Sciatic nerve (tissue), 2 donors: ENCODE data around the gene HMCN1. TPM values are rescaled to one million over a fixed set of nuclear protein-coding genes. Genes with fewer than 3 reads are reported as not detected.
"Not testable (repeated sequence)": the region's sequence is repeated elsewhere in the genome, so short reads cannot be mapped to it uniquely, and the experiment has no call there.

Experiments
- ATAC-seq: fragments of 200-7000 bp; cut with Tn5 transposase; one replicate; pipeline ENCODE4 v1.9.1; 2020; ENCODE audit warnings: mild to moderate bottlenecking, moderate library complexity
- DNase-seq: peaks from one replicate; pipeline ENCODE4 v3.0.0-alpha.2; 2020; ENCODE audit warnings: low spot score
- intact Hi-C: fragments of 100-400 bp; cut with DNase I; formaldehyde crosslinking; loops from one replicate; pipeline ENCODE4 v1.14.2; 2022
- total RNA-seq: library from RNA; stranded (reverse); fragmentation: NEBNext Ultra II Directional; extraction: Animal tissue kit (Norgen Biotek cat#: 25700); gene quantifications from one replicate; pipeline ENCODE4 v1.2.1, GENCODE V29; 2021
- donor health status: DM: no; HTN: no; CAD: no.
- donor health status: DM: no; HTN: no; CAD: no.

Gene HMCN1
- total RNA-seq, 1 donor from 2014 or later: 6.9 TPM

GRCh38 chr1:185880330-185880729 is 146.1 kb downstream of the HMCN1 start:
- ATAC-seq (no peak), DNase-seq (no peak)
- intact Hi-C loops: no loop called here

GRCh38 chr1:185880779-185881333 is 146.7 kb downstream of the HMCN1 start:
- intact Hi-C loops: no loop called here
- no peak for DNase-seq
- no peak for ATAC-seq

- no peak for DNase-seq
- ATAC-seq: no peak
- intact Hi-C loops: no loop called here
Measured at GRCh38 chr1:185886046-185886445, 151.9 kb downstream of the HMCN1 start.

DNA sequence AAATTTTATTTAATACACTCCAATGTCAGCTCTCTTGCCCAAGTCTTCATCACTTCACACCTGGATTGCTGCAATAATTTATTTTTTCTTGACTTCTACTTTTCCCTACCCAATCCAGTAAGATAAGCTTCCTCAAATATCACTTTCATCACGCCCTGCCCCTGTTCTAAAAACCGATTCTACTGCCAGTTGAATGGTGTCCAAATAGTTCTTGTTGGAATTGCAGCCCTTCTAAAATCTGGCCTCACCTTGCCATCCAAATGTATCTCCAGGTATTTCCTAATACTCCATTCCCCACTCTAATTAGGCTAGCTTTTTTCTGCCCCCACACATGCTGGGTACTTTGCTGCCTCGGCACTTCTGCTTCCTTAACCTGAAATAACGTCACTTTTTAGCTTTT is 152.5 kb downstream of the HMCN1 start:
- ATAC-seq (no peak), DNase-seq (no peak)
- intact Hi-C loops: no loop called here

DNA sequence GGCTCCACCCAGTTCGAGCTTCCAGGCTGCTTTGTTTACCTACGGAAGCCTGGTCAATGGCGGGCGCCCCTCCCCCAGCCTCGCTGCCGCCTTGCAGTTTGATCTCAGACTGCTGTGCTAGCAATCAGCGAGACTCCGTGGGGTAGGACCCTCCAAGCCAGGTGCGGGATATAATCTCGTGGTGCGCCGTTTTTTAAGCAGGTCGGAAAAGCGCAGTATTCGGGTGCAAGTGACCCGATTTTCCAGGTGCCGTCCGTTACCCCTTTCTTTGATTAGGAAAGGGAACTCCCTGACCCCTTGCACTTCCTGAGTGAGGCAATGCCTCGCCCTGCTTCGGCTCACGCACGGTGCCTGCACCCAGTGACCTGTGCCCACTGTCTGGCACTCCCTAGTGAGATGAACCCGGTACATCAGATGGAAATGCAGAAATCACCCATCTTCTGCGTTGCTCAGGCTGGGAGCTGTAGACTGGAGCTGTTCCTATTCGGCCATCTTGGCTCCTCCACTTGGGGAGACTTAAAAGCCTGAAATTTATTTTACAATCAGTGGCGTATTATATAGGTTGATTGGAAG is 158.7 kb downstream of the HMCN1 start:
- DNase-seq, intact Hi-C loops, ATAC-seq: not testable (repeated sequence)

- ATAC-seq (no peak), DNase-seq (no peak)
- intact Hi-C loops: no loop called here
Measured at GRCh38 chr1:185894791-185895190, 160.6 kb downstream of the HMCN1 start.

- ATAC-seq (peak; percentile 30), DNase-seq (no peak)
- intact Hi-C loops: no loop called here
Measured at GRCh38 chr1:185895208-185895900, 161.2 kb downstream of the HMCN1 start.

GRCh38 chr1:185896863-185897262 is 162.7 kb downstream of the HMCN1 start:
- ATAC-seq: no peak
- DNase-seq: no peak
- intact Hi-C loops: no loop called here

DNA sequence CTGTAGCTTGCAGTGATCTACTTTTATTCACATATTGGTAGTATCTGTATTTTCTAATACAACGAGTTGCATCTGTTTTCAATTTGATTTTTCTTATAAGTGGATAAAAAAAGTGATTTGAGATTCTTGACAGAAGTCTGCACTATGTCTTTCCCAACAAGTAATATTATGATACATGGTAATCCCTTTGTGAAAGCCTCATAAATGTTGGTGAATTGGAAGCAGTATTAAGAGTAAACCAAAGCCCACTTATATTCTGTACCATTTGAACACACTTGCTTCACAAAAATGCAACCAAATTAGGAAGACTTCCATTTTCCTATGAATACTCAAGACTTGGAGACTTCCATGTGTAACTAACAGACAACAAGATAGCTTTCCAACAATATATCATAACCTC is 172.0 kb downstream of the HMCN1 start:
- no peak for ATAC-seq
- no peak for DNase-seq
- intact Hi-C loops: no loop called here

GRCh38 chr1:185907246-185907645 is 173.1 kb downstream of the HMCN1 start:
- ATAC-seq (no peak), DNase-seq (no peak)
- intact Hi-C loops: no loop called here

GRCh38 chr1:185911978-185912377 is 177.8 kb downstream of the HMCN1 start:
- intact Hi-C loops: no loop called here
- no peak for DNase-seq
- no peak for ATAC-seq

GRCh38 chr1:185912504-185912903 is 178.3 kb downstream of the HMCN1 start:
- intact Hi-C loops: no loop called here
- ATAC-seq (no peak), DNase-seq (no peak)

- DNase-seq (no peak), ATAC-seq (no peak)
- intact Hi-C loops: no loop called here
Measured at GRCh38 chr1:185914089-185914488, 179.9 kb downstream of the HMCN1 start.

DNA sequence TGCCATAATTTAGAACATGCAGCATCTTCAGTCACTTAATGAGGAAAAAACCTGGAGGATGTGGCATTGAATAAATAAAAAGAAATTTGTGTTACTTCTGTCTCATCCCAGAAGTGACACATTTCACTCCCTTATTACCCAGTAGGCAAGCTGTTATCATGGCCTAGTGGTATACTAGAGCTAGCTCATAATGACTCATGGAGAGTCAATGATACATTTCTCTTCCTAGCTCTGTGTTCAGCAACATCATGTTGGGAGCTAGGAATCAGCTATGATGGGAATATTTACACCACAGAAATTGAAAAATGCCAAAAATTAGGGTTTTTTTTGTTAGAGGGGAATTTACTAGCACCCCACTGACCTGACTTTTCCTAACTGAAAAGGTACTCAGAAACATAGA is 182.7 kb downstream of the HMCN1 start:
- intact Hi-C loops: no loop called here
- no peak for DNase-seq
- ATAC-seq: no peak

- intact Hi-C loops: no loop called here
- ATAC-seq (peak; percentile 52), DNase-seq (no peak)
Measured at GRCh38 chr1:185917646-185918045, 183.5 kb downstream of the HMCN1 start.

- DNase-seq: no peak
- intact Hi-C loops: no loop called here
- no peak for ATAC-seq
Measured at GRCh38 chr1:185920602-185921001, 186.4 kb downstream of the HMCN1 start.

GRCh38 chr1:185921636-185922035 is 187.4 kb downstream of the HMCN1 start:
- intact Hi-C loops: no loop called here
- ATAC-seq (no peak), DNase-seq (no peak)

- intact Hi-C loops: no loop called here
- ATAC-seq (no peak), DNase-seq (no peak)
Measured at GRCh38 chr1:185926588-185926987, 192.4 kb downstream of the HMCN1 start.

- intact Hi-C loops: no loop called here
- ATAC-seq (no peak), DNase-seq (no peak)
Measured at GRCh38 chr1:185929776-185930175, 195.6 kb downstream of the HMCN1 start.

DNA sequence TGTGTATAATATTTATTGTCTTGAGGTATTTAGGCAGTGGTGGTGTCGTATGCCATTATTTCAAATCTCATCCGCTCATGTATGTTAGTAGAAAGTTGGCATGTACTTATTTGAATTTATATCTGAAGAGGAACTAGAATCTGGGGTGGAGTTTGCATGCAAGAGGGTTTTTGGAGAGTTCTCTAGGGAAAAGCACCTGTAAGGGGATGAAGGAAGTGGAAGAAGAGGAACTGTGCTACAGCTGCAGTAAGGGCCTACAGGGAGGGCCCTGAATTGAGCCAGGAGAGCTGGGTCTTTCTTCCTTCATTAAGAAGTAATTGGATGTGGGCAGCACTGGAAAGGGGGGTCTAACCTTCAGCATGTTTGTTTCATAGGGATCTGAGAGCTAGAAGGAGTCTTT is 197.2 kb downstream of the HMCN1 start:
- intact Hi-C loops: no loop called here
- no peak for DNase-seq
- no peak for ATAC-seq

DNA sequence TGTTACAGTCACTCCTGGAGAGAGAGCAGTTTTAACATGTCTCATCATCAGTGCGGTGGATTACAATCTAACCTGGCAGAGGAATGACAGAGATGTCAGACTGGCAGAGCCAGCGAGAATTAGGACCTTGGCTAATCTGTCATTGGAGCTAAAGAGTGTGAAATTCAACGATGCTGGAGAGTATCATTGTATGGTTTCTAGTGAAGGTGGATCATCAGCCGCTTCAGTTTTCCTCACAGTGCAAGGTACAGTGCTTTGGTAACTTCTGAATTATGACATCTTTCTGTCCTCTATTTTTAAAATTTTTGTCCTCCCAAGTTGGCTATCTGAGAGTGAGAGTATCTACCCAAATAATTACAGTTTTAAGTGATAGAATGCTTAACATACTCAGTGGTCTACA is 199.4 kb downstream of the HMCN1 start:
- intact Hi-C loops: no loop called here
- DNase-seq: no peak
- no peak for ATAC-seq
